HepG2 (cell line): ENCODE measurements around the gene POP7. TPM values are rescaled to one million over a fixed set of nuclear protein-coding genes. Genes with fewer than 3 reads are reported as not detected.
A peak's percentile ranks its signal among the peaks of the same experiment; 100 is the strongest.

ENCODE experiments used
- ATAC-seq: fragments of 200-7000 bp; cut with Tn5 transposase; 3 replicates; pipeline ENCODE4 v1.9.1; 2020; ENCODE audit warnings: mild to moderate bottlenecking, moderate library complexity
- BruUV-seq: library from RNA; stranded (reverse); fragments of 400-500 nt; replicated peaks from 2 replicates; lab custom pipeline; 2021; lab: Mats Ljungman, UMichigan
- CTCF ChIA-PET: fragments of 300-600 bp; formaldehyde crosslinking; extraction: SDS; loops from one replicate; lab custom pipeline; 2021; ENCODE audit warnings: low total read pairs, inconsistent platforms, low intra/inter-chr PET ratio; lab: Yijun Ruan, JAX
- POLR2A ChIA-PET: fragments of 350-600 bp; sonication (Branson Sonifier 250); formaldehyde crosslinking; loops from one replicate; lab custom pipeline; 2020; ENCODE audit warnings: antibody characterized with exemption, inconsistent platforms; lab: Yijun Ruan, JAX
- DNase-seq: peaks from one replicate; pipeline ENCODE4 v3.0.0-alpha.2; 2015; ENCODE audit warnings: low spot score
- FAIRE-seq: peaks from 3 replicates; lab custom pipeline; 2011; peaks lifted over from hg19 to GRCh38; lab: Jason Lieb, UNC
- H2AFZ ChIP-seq: one replicate; pipeline ENCODE4 v1.6.1; 2011; ENCODE audit warnings: low read length, inconsistent platforms
- H3K27ac ChIP-seq: fragments of 300-600 bp; 3 replicates; pipeline ENCODE4 v1.8.0; 2011; ENCODE audit warnings: mixed run types, mild to moderate bottlenecking, mixed read lengths, low read length, inconsistent platforms; ENCODE audit not compliant: insufficient read depth; ENCODE audit errors: extremely low read length
- H3K27me3 ChIP-seq, 2 experiments: fragments of 200-600 bp in 1 of 2; 2 replicates in 1 of 2; 3 replicates in 1 of 2; pipeline versions ENCODE4 v1.6.0 to v1.8.0; 2011; ENCODE audit warnings: low read length in 2 of 2, mild to moderate bottlenecking in 2 of 2, moderate library complexity in 2 of 2, inconsistent platforms in 1 of 2; ENCODE audit not compliant: insufficient read depth in 2 of 2, control insufficient read depth in 1 of 2
- H3K36me3 ChIP-seq, 2 experiments: fragments of 200-600 bp in 1 of 2; replicated peaks in 1 of 2; 2 replicates in 1 of 2; 3 replicates in 1 of 2; pipeline versions ENCODE4 v1.5.1 to v1.8.0; 2011; ENCODE audit warnings: low read length in 2 of 2, inconsistent platforms in 1 of 2; ENCODE audit not compliant: insufficient read depth in 2 of 2, control insufficient read depth in 1 of 2
- H3K4me1 ChIP-seq: 2 replicates; pipeline ENCODE4 v1.5.1; 2012; ENCODE audit warnings: low read length, inconsistent platforms; ENCODE audit not compliant: insufficient read depth
- H3K4me2 ChIP-seq: 2 replicates; pipeline ENCODE4 v1.6.0; 2011; ENCODE audit warnings: low read depth, low read length, inconsistent platforms
- H3K4me3 ChIP-seq, 3 experiments: fragments of 200-600 bp in 1 of 3; sonication (generic), shearing (Covaris generic) in 1 of 3; replicated peaks in 1 of 3; 2 replicates each; pipeline ENCODE4 v1.5.1; 2011 to 2016; ENCODE audit warnings: low read length in 3 of 3, inconsistent platforms in 2 of 3, low read depth in 2 of 3, mild to moderate bottlenecking in 2 of 3, control low read depth in 1 of 3, mixed read lengths in 1 of 3; ENCODE audit not compliant: insufficient read depth in 1 of 3
- H3K79me2 ChIP-seq: one replicate; pipeline ENCODE4 v1.6.1; 2011; ENCODE audit warnings: low read length, inconsistent platforms; ENCODE audit not compliant: insufficient read depth
- H3K9ac ChIP-seq: 2 replicates; pipeline ENCODE4 v1.6.0; 2011; ENCODE audit warnings: mild to moderate bottlenecking, low read depth, low read length, inconsistent platforms; ENCODE audit not compliant: insufficient read depth
- H3K9me3 ChIP-seq: 2 replicates; pipeline ENCODE4 v1.5.1; 2012; ENCODE audit warnings: mild to moderate bottlenecking, low read length
- H4K20me1 ChIP-seq: 2 replicates; pipeline ENCODE4 v1.6.0; 2011; ENCODE audit warnings: inconsistent platforms, mild to moderate bottlenecking, low read length, moderate library complexity; ENCODE audit not compliant: insufficient read depth
- ELF1 ChIP-seq: sonication (generic); formaldehyde crosslinking; IDR thresholded peaks from 2 replicates; pipeline ENCODE4 v1.4.0; 2020; ENCODE audit warnings: missing genetic modification reagents
- ETV5 ChIP-seq: IDR thresholded peaks from 2 replicates; pipeline ENCODE4 v1.6.1; 2018; ENCODE audit warnings: missing biosample characterization, missing genetic modification reagents, inconsistent platforms, borderline replicate concordance
- MIXL1 ChIP-seq: IDR thresholded peaks from 2 replicates; pipeline ENCODE4 v1.6.1; 2016
- SETDB1 ChIP-seq: sonication (generic); formaldehyde crosslinking; IDR thresholded peaks from 2 replicates; pipeline ENCODE4 v1.5.1; 2020; ENCODE audit warnings: missing genetic modification reagents, mild to moderate bottlenecking, borderline replicate concordance
- TAF15 ChIP-seq: fragments of 200-400 bp; formaldehyde crosslinking; IDR thresholded peaks from one replicate; pipeline ENCODE4 v1.6.1; 2018; ENCODE audit warnings: mild to moderate bottlenecking, low read depth, low read length; ENCODE audit not compliant: poor library complexity, severe bottlenecking
- ZFP36 ChIP-seq: fragments of 150-350 bp; IDR thresholded peaks from 2 replicates; pipeline ENCODE4 v1.6.1; 2018; ENCODE audit warnings: borderline replicate concordance, low read length, low read depth; ENCODE audit not compliant: partially characterized antibody
- ZFP37 ChIP-seq: sonication (generic); formaldehyde crosslinking; IDR thresholded peaks from 2 replicates; pipeline ENCODE4 v1.4.0; 2020; ENCODE audit warnings: missing genetic modification reagents, borderline replicate concordance
- ZNF605 ChIP-seq: sonication (generic); formaldehyde crosslinking; IDR thresholded peaks from 2 replicates; pipeline ENCODE4 v1.8.0; 2022; ENCODE audit warnings: mild to moderate bottlenecking, missing genetic modification reagents
- ZNF7 ChIP-seq: IDR thresholded peaks from 2 replicates; pipeline ENCODE4 v1.6.1; 2016; ENCODE audit warnings: missing biosample characterization, missing genetic modification reagents
- ZNF709 ChIP-seq: sonication (generic); formaldehyde crosslinking; IDR thresholded peaks from 2 replicates; pipeline ENCODE4 v1.5.0; 2020; ENCODE audit warnings: mild to moderate bottlenecking, missing genetic modification reagents
- ZSCAN12 ChIP-seq: sonication (generic); formaldehyde crosslinking; IDR thresholded peaks from 2 replicates; pipeline ENCODE4 v1.9.0; 2021; ENCODE audit warnings: mild to moderate bottlenecking, missing genetic modification reagents
- WGBS: methylation state at CpG from one replicate; pipeline ENCODE4 v1.1.6; 2017; ENCODE audit warnings: low lambda C conversion rate; 5-methylcytosine and 5-hydroxymethylcytosine counted together
- in situ Hi-C: cut with HindIII; loops from 2 replicates; pipeline ENCODE4 v1.10.0; 2017; ENCODE audit warnings: low pct_unique_long_range_greater_than_20kb; ENCODE audit not compliant: extremely low pct_ligation_motif_present
- intact Hi-C: fragments of 100-400 bp; cut with micrococcal nuclease; formaldehyde crosslinking; loops from one replicate; pipeline ENCODE4 v1.10.0; 2022; ENCODE audit not compliant: unreplicated experiment
- polyA plus RNA-seq, 8 experiments: library from polyadenylated mRNA; depleted of rRNA in 3 of 8; stranded (reverse) in 7 of 8; unstranded in 1 of 8; fragments of >200 nt; fragmentation: Illumina TruSeq in 4 of 8; extraction: Trizol in 4 of 8; gene quantifications; 2 replicates each; pipeline versions ENCODE4 v1.2.1 to v1.2.3, GENCODE V29; 2011 to 2016; ENCODE audit warnings: low read depth in 4 of 8, missing spikeins in 1 of 8, mixed read lengths in 1 of 8; ENCODE audit not compliant: insufficient read depth in 1 of 8
- total RNA-seq, 5 experiments: library from RNA; depleted of rRNA; stranded (reverse); fragments of >200 nt; fragmentation: Illumina TruSeq; extraction: Trizol; gene quantifications; 2 replicates each; pipeline ENCODE4 v1.2.3, GENCODE V29; 2016; ENCODE audit warnings: low read depth in 1 of 5
- TF ChIP-seq, protein P1 (sequence below): sonication (generic); formaldehyde crosslinking; IDR thresholded peaks from 2 replicates; pipeline ENCODE4 v1.4.0; 2020; ENCODE audit warnings: missing genetic modification reagents, borderline replicate concordance
- TF ChIP-seq, protein P2 (sequence below): sonication (generic); formaldehyde crosslinking; IDR thresholded peaks from 2 replicates; pipeline ENCODE4 v1.9.0; 2021; ENCODE audit warnings: missing genetic modification reagents, mild to moderate bottlenecking, borderline replicate concordance
- TF ChIP-seq, protein P3 (sequence below): sonication (generic); formaldehyde crosslinking; IDR thresholded peaks from 2 replicates; pipeline ENCODE4 v1.8.0; 2022; ENCODE audit warnings: low read depth, missing genetic modification reagents

The POP7 gene
- total and polyA plus RNA-seq, 2 of the 13 experiments (the other 11 are each of a cell fraction or from before 2014, with no cell fraction given): 63.9 to 91.1 TPM

DNA sequence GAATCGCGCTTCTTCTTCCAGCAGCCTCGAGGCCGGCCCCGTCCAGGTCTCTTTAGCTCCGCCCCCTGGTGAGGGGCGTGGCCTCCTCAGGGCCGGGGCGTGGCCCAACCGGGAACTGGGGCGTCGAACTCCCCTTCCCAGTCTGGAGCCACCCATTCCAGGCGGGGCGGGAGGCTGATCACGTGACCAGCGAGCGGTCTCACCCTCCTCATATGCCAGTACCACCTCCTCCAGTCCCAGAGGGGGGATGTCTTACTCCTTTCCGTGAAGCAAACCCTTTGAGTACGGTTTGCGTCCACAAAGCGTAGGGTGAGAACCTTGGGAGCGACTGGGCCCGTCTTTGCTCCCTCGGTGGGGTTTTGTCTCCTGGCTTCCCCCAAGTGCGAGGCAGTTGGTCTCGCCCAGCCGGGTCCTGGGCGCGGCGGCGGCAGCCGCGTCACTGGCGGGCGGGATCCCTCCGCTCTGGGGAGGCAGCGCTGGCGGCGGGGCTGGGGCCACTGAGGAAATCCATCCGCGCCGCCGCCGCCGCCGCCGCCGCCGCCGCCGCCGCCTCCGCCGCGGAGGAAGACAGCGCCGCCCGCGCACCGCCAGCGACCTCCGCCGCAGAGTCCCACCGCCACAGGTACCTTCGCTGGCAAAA, 32.5 kb upstream of the POP7 start, which contains the start of gene GNB2:
TSS of gene GNB2 (plus strand) at position 439 of the 640 bp plus-strand sequence. CDS start 2,526 bp downstream, outside the sequence.
- intact Hi-C loops: loop anchor here (1.0 kb wide), 2 partner anchors 31 to 52 kb away; no protein-coding TSS in a partner anchor
- Histone ChIP-seq H3K36me3 (peaks cover 14 to 21% of the 10 kb centered on the region in 2 experiments; a peak in 4 of 5 replicates), H3K79me2 (peaks cover 9% of the 10 kb centered on the region), H3K4me1 (peaks cover 20% of the 10 kb centered on the region), H4K20me1 (peaks cover 6% of the 10 kb centered on the region; the same call in 1 of the 2 replicates), H3K9me3 (no peaks in the 10 kb centered on the region), H2AFZ (peak within 1 kb of the TSS; percentile 94), H3K9ac (peak within 1 kb of the TSS; percentile 93), H3K4me3 (peak within 1 kb of the TSS; percentile 92 to 97 (median 96)), H3K27ac (peak within 1 kb of the TSS; percentile 96), H3K4me2 (peak within 1 kb of the TSS; percentile 80), H3K27me3 (peaks cover 0 to 4% of the 10 kb centered on the region in 2 experiments; a peak in 2 of 5 replicates)
- ATAC-seq (peak; percentile 65), FAIRE-seq (peak; percentile 97), DNase-seq (peak; percentile 96)
- POLR2A ChIA-PET: interaction anchor here (0.7 to 1.4 kb wide), 21 partner anchors 12 to 465 kb away, joined by 3 to 18 read pairs (median 4); partner anchors contain the start of genes ACTL6B, FBXO24, GIGYF1 and LRCH4
- CTCF ChIA-PET: no interaction called here
- BruUV-seq: no TSS peak
- WGBS: 0% methylated on average over 1 of the region's 65 CpGs
- in situ Hi-C loops: no loop called here
- TF ChIP-seq, protein P1, sequence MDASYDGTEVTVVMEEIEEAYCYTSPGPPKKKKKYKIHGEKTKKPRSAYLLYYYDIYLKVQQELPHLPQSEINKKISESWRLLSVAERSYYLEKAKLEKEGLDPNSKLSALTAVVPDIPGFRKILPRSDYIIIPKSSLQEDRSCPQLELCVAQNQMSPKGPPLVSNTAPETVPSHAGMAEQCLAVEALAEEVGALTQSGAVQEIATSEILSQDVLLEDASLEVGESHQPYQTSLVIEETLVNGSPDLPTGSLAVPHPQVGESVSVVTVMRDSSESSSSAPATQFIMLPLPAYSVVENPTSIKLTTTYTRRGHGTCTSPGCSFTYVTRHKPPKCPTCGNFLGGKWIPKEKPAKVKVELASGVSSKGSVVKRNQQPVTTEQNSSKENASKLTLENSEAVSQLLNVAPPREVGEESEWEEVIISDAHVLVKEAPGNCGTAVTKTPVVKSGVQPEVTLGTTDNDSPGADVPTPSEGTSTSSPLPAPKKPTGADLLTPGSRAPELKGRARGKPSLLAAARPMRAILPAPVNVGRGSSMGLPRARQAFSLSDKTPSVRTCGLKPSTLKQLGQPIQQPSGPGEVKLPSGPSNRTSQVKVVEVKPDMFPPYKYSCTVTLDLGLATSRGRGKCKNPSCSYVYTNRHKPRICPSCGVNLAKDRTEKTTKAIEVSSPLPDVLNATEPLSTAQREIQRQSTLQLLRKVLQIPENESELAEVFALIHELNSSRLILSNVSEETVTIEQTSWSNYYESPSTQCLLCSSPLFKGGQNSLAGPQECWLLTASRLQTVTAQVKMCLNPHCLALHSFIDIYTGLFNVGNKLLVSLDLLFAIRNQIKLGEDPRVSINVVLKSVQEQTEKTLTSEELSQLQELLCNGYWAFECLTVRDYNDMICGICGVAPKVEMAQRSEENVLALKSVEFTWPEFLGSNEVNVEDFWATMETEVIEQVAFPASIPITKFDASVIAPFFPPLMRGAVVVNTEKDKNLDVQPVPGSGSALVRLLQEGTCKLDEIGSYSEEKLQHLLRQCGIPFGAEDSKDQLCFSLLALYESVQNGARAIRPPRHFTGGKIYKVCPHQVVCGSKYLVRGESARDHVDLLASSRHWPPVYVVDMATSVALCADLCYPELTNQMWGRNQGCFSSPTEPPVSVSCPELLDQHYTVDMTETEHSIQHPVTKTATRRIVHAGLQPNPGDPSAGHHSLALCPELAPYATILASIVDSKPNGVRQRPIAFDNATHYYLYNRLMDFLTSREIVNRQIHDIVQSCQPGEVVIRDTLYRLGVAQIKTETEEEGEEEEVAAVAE (CRISPR knock-in tag): no peak
- TF ChIP-seq ZNF7 (CRISPR knock-in tag): peak; percentile 30; the same call in 1 of the 2 replicates
- TF ChIP-seq ZFP37: no peak
- TF ChIP-seq ZSCAN12 (CRISPR knock-in tag): no peak
- no peak for TF ChIP-seq ZNF709 (CRISPR knock-in tag)
- TF ChIP-seq ZFP36: no peak
- TF ChIP-seq ETV5 (CRISPR knock-in tag): peak; percentile 30
- TF ChIP-seq ELF1: peak; percentile 74
- TF ChIP-seq, protein P2, sequence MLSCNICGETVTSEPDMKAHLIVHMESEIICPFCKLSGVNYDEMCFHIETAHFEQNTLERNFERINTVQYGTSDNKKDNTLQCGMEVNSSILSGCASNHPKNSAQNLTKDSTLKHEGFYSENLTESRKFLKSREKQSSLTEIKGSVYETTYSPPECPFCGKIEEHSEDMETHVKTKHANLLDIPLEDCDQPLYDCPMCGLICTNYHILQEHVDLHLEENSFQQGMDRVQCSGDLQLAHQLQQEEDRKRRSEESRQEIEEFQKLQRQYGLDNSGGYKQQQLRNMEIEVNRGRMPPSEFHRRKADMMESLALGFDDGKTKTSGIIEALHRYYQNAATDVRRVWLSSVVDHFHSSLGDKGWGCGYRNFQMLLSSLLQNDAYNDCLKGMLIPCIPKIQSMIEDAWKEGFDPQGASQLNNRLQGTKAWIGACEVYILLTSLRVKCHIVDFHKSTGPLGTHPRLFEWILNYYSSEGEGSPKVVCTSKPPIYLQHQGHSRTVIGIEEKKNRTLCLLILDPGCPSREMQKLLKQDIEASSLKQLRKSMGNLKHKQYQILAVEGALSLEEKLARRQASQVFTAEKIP (CRISPR knock-in tag): no peak
- no peak for TF ChIP-seq SETDB1 (CRISPR knock-in tag)
- TF ChIP-seq TAF15: no peak
- TF ChIP-seq, protein P3, sequence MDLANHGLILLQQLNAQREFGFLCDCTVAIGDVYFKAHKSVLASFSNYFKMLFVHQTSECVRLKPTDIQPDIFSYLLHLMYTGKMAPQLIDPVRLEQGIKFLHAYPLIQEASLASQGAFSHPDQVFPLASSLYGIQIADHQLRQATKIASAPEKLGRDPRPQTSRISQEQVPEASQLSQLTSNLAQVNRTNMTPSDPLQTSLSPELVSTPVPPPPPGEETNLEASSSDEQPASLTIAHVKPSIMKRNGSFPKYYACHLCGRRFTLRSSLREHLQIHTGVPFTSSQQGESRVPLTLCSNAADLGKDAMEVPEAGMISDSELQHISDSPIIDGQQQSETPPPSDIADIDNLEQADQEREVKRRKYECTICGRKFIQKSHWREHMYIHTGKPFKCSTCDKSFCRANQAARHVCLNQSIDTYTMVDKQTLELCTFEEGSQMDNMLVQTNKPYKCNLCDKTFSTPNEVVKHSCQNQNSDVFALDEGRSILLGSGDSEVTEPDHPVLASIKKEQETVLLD (CRISPR knock-in tag): peak; percentile 95
- 0 out of 2 replicates have a peak, but pooled peaks have one; percentile 20 for TF ChIP-seq MIXL1 (CRISPR knock-in tag)
- peak; percentile 91 for TF ChIP-seq ZNF605 (CRISPR knock-in tag)
